Tibial artery (tissue), 4 donors: ENCODE results near the gene GNAI3.

ENCODE experiments used
- DNase-seq, 2 donors: peaks; one replicate each; pipeline ENCODE4 v3.0.0-alpha.2; 2019
- H3K27ac ChIP-seq, 2 donors: fragments of 200-600 bp; sonication (generic) in 1 of 2; 1 replicate in 1 of 2; 2 replicates in 1 of 2; pipeline ENCODE4 v1.5.1; 2018 to 2019; ENCODE audit warnings: mild to moderate bottlenecking in 1 of 2
- H3K27me3 ChIP-seq, 2 donors: fragments of 200-600 bp; sonication (generic) in 1 of 2; one replicate each; pipeline versions ENCODE4 v1.5.1 to v1.6.0; 2016 to 2019
- H3K36me3 ChIP-seq, 3 donors: fragments of 200-600 bp; sonication (generic) in 2 of 3; one replicate each; pipeline ENCODE4 v1.5.1; 2016 to 2019; ENCODE audit warnings: mild to moderate bottlenecking in 2 of 3
- H3K4me1 ChIP-seq, 4 donors: fragments of 200-600 bp; sonication (generic) in 2 of 4; 1 replicate in 3 of 4; 2 replicates in 1 of 4; pipeline ENCODE4 v1.5.1; 2016 to 2019
- H3K4me3 ChIP-seq, 2 donors: fragments of 200-600 bp; sonication (generic) in 1 of 2; 1 replicate in 1 of 2; 2 replicates in 1 of 2; pipeline ENCODE4 v1.5.1; 2018 to 2019; ENCODE audit warnings: mild to moderate bottlenecking in 2 of 2
- H3K9me3 ChIP-seq, 3 donors: fragments of 200-600 bp; sonication (generic) in 1 of 3; one replicate each; pipeline ENCODE4 v1.5.1; 2016 to 2019
- intact Hi-C: fragments of 100-400 bp; cut with DNase I; formaldehyde crosslinking; loops from one replicate; pipeline ENCODE4 v1.15.0; 2023; ENCODE audit warnings: low total_unique reads
- TF ChIP-seq, protein P1 (sequence below), 2 experiments: fragments of 200-600 bp in 1 of 2; fragments of 450-650 bp in 1 of 2; IDR thresholded peaks; one replicate each; pipeline ENCODE4 v1.5.1; 2017 to 2019; ENCODE audit warnings: antibody characterized with exemption in 2 of 2, mild to moderate bottlenecking in 1 of 2, moderate library complexity in 1 of 2

The GNAI3 gene

DNA sequence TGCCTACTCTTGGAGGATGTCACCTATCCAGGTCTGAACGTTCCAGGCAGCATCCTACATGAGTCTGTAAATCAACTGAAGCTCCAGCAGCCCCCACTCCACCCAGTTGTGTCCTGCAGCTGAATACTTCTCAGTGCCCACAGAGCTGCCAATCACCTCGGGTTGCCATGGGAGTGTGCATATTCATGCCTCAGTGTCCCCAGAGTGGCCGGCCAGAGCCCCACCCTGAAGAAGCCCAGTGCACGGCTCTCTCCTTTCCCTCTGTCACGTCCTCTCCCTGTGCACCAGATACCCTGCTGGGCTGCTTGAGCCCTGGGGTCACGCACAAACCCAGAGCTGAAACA, 91.4 kb downstream of the GNAI3 start:
- DNase-seq = peak in 1 of 2 donors; percentile 47
- intact Hi-C loops = loop anchor here (5.0 kb wide), 3 partner anchors 47 to 342 kb away; partner anchors contain the start of genes AHCYL1 and GSTM1
- no peaks in the 10 kb centered on the region for H3K9me3 ChIP-seq
- no peaks in the 10 kb centered on the region for H3K27me3 ChIP-seq
- H3K36me3 ChIP-seq = no peaks in the 10 kb centered on the region
- H3K4me1 ChIP-seq = peaks cover 0 to 17% (median 6%) of the 10 kb centered on the region in 4 donors
- no peak overlapping the region for H3K4me3 ChIP-seq
- TF ChIP-seq, protein P1, sequence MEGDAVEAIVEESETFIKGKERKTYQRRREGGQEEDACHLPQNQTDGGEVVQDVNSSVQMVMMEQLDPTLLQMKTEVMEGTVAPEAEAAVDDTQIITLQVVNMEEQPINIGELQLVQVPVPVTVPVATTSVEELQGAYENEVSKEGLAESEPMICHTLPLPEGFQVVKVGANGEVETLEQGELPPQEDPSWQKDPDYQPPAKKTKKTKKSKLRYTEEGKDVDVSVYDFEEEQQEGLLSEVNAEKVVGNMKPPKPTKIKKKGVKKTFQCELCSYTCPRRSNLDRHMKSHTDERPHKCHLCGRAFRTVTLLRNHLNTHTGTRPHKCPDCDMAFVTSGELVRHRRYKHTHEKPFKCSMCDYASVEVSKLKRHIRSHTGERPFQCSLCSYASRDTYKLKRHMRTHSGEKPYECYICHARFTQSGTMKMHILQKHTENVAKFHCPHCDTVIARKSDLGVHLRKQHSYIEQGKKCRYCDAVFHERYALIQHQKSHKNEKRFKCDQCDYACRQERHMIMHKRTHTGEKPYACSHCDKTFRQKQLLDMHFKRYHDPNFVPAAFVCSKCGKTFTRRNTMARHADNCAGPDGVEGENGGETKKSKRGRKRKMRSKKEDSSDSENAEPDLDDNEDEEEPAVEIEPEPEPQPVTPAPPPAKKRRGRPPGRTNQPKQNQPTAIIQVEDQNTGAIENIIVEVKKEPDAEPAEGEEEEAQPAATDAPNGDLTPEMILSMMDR (IDR thresholded peaks at IDR 0.05) = no peak
- H3K27ac ChIP-seq = no peak overlapping the region

DNA sequence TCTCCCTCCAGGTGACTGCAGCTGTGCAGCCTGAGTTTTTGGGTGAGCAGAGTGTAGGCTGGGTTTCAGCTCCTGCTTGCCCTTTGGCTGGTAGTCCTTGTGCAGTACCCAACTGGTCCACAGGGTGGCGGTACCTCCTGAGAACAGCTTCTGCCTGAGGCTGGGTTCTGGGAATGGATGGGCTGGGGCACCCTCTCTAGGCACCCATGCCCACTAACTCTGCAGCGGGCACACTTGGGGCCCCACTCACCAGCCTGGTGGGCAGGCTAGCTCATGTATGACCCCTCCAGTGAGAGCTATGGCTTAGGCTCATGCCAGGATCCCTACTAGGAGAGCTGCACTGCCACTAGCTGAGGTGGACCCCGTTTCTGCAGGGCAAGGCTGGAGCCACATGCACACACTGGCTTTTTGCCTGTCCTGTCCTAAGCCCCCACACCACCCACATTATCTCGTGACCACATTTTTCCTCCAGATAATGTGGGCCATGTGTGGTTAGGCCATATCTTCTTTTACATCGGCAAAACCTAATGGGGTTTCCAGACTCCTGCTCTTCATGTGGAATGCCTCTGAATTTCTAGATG, 92.0 kb downstream of the GNAI3 start:
- Histone ChIP-seq H3K4me3 (no peak overlapping the region), H3K4me1 (peaks cover 0 to 17% (median 6%) of the 10 kb centered on the region in 4 donors), H3K36me3 (no peaks in the 10 kb centered on the region), H3K27me3 (no peaks in the 10 kb centered on the region), H3K9me3 (no peaks in the 10 kb centered on the region), H3K27ac (no peak overlapping the region)
- intact Hi-C loops = loop anchor here (5.0 kb wide), 2 partner anchors 47 to 132 kb away; partner anchors contain the start of gene GSTM1
- DNase-seq = peak; percentile 85 to 89
- TF ChIP-seq, protein P1 (IDR thresholded peaks at IDR 0.05) = peak; percentile 89 to 93

DNA sequence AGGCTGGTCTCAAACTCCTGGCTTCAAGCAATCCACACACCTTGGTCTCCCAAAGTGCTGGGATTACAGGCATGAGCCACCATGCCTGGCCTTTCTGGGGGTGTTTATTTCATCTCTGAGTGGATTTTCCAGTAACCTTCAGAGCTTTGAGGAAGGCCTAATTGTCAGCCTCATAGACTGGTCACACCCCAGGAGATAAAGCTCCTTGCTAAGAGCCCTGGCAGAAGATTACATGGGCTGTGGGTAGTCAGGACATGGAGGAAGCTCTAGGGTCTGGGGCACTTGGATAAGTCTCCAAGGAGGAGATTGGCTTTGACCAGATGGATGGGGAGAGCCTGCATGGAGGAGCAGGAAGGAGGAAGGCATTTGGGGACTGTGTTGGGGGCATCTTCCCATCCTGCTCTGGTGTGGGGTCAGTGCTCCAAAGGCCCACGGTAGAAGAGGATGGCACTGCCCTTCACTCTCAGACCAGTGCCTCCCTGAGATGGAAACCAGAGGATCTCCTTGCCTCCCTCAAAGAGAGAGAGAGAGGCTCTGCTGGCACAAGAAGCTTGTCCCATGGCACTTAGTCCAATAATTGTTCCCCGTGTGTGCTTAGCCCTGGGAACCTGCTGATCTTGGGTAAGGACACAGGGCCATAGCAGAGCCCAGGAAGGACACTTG, 92.8 kb downstream of the GNAI3 start:
- no peaks in the 10 kb centered on the region for H3K9me3 ChIP-seq
- TF ChIP-seq, protein P1 (IDR thresholded peaks at IDR 0.05) = no peak
- intact Hi-C loops = loop anchor here (5.0 kb wide), 2 partner anchors 46 to 131 kb away; partner anchors contain the start of gene GSTM1
- H3K27ac ChIP-seq = no peak overlapping the region
- no peak overlapping the region for H3K4me3 ChIP-seq
- peaks cover 0 to 14% (median 6%) of the 10 kb centered on the region in 4 donors for H3K4me1 ChIP-seq
- H3K27me3 ChIP-seq = no peaks in the 10 kb centered on the region
- H3K36me3 ChIP-seq = no peaks in the 10 kb centered on the region
- peak in 1 of 2 donors; percentile 52 for DNase-seq

DNA sequence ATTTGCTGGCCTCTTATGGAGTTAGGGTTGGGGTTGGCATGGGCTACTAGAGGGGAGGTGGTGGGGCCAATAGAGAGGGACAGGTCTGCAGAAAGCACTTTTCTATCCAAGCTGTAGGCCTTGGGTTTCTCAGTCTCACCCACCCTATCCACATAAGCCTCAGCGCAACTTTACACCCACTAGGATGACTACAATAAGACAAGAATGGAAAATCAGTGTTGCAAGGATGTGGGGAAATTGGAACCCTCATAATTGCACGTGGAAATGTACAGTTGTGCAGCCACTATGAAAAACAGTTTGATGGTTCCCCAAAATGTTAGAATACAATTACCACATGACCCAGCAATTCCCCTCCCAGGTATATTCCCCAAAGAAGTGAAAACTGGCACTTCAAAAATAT, 93.4 kb downstream of the GNAI3 start:
- no peaks in the 10 kb centered on the region for H3K36me3 ChIP-seq
- TF ChIP-seq, protein P1 (IDR thresholded peaks at IDR 0.05) = no peak
- peaks cover 0 to 9% (median 6%) of the 10 kb centered on the region in 4 donors for H3K4me1 ChIP-seq
- no peak overlapping the region for H3K27ac ChIP-seq
- DNase-seq = no peak
- H3K27me3 ChIP-seq = no peaks in the 10 kb centered on the region
- intact Hi-C loops = loop anchor here (5.0 kb wide), 2 partner anchors 45 to 130 kb away; partner anchors contain the start of gene GSTM1
- H3K9me3 ChIP-seq = no peaks in the 10 kb centered on the region
- H3K4me3 ChIP-seq = no peak overlapping the region

DNA sequence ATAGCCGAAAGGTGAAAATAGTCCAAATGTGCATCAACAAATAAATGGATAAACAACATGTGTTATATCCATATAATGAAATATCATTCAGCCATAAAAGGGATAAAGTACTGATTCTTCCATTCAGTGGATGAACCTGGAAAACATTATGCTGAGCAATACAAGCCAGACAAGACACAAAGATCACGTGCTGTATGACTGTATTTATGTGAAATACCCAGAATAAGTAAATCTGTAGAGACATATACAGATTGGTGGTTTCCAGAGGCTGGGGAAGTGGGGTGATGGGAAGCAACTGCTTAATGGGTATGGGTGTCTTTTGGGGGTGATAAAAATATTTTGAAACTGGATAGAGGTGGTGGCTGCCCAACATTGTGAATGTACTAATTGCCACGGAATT, 94.2 kb downstream of the GNAI3 start:
- intact Hi-C loops = loop anchor here (5.0 kb wide), 2 partner anchors 45 to 130 kb away; partner anchors contain the start of gene GSTM1
- TF ChIP-seq, protein P1 (IDR thresholded peaks at IDR 0.05) = no peak
- Histone ChIP-seq H3K36me3 (no peaks in the 10 kb centered on the region), H3K27me3 (no peaks in the 10 kb centered on the region), H3K4me3 (no peak overlapping the region), H3K9me3 (no peaks in the 10 kb centered on the region), H3K27ac (no peak overlapping the region), H3K4me1 (peaks cover 0 to 9% (median 6%) of the 10 kb centered on the region in 4 donors)
- DNase-seq = peak in 1 of 2 donors; percentile 12
